Ishikawa (cell line): ENCODE results near the gene LPP.

Source experiments
- CEBPB ChIP-seq: IDR thresholded peaks from 2 replicates; pipeline ENCODE4 v1.6.1; 2012
- YY1 ChIP-seq: IDR thresholded peaks from 2 replicates; pipeline ENCODE4 v1.6.1; 2012; ENCODE audit warnings: low read depth

DNA sequence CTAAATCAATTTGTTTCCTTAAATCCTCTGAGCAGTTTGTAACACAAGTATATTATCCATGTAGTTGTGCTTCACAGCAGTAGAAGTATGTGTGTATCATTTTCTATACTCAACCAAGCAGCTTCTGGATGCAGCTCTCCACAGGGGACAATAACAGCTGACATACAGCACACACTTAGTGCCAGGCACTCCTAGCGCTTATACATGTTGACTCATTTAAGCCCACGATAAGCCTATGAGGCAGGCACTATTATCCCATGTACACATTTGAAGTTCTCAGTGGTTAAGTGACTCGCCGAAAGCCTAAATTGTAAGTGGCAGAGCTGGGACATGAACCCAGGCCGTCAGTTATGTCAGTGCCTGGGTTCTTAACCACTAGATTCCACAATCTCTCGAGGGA is 20.3 kb upstream of the LPP start:
- TF ChIP-seq CEBPB (no peak), YY1 (no peak)
